IPS-NIHi7 (cell line): ENCODE data around the gene XPOT.

Experiments used
- DNase-seq: peaks from one replicate; pipeline ENCODE4 v3.0.0; 2012; ENCODE audit warnings: mixed read lengths; ENCODE audit errors: extremely low spot score

XPOT gene

GRCh38 chr12:64418209-64418608 lies 14.0 kb downstream of the XPOT start:
- DNase-seq = no peak

GRCh38 chr12:64419696-64420095 lies 15.5 kb downstream of the XPOT start:
- no peak for DNase-seq

GRCh38 chr12:64427988-64428387 lies 23.8 kb downstream of the XPOT start:
- no peak for DNase-seq

DNA sequence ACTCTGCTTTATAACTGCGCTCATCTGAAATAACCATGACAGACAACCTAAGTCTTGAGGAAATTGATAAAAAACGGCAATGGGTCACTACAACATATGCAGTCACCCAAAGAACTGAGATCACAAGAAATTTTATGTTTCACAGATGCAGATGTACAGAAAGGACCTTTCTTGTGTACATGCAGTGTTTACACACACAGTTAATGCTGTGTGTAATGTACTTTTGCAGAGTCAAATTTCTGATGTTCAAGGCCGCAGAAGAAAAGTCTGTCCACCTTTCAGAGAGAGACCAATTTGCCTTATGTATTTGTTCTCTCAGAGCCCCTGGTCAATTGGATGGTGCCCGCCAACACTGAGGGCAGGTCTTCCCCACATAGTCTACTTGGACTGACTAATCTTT lies 24.8 kb downstream of the XPOT start:
- DNase-seq = no peak

- DNase-seq = no peak
These were observed 26.7 kb downstream of the XPOT start for GRCh38 chr12:64430886-64431285.

- no peak for DNase-seq
These were observed 27.6 kb downstream of the XPOT start for GRCh38 chr12:64431791-64432190.

GRCh38 chr12:64433915-64434314 lies 29.7 kb downstream of the XPOT start:
- DNase-seq = no peak

- DNase-seq = no peak
These were observed 35.9 kb downstream of the XPOT start for GRCh38 chr12:64440100-64440499.

DNA sequence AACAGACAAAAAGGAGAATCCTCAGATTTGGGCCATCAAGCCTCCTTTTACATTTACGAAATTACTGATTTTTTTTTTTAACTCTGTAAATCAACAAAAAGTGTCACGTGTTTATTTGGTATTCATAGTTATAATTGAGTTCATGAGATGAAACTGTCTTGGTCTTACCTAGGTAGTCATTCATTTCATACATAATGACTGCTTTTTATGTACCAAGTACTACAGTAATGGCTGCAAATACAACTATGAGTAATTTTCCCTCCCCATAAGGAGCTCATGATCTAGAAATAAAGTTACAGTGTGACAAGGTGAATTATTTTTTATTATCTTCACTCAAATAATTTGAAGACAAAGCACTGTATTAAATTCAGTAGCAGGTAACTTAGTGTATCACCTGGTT lies 41.3 kb downstream of the XPOT start:
- DNase-seq = no peak

DNA sequence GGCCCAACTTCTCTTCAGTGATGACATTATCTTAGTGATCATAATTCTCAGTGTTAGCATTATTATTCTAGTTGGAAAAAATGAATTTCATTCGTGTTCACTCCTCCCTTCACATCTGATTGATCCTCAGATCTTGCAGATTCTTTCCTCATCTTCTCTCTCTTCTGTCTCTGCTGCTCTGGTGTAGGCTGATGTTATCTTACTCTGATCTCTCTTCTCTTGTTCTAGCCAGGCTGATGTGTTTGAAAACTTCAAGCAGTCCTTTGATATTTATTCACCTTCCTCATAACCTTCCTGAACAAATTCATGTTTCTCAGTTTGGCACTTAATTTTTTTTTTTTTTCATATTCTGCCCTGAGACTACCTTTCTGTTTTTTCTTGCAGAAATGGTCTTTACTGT lies 42.1 kb downstream of the XPOT start:
- DNase-seq = no peak

DNA sequence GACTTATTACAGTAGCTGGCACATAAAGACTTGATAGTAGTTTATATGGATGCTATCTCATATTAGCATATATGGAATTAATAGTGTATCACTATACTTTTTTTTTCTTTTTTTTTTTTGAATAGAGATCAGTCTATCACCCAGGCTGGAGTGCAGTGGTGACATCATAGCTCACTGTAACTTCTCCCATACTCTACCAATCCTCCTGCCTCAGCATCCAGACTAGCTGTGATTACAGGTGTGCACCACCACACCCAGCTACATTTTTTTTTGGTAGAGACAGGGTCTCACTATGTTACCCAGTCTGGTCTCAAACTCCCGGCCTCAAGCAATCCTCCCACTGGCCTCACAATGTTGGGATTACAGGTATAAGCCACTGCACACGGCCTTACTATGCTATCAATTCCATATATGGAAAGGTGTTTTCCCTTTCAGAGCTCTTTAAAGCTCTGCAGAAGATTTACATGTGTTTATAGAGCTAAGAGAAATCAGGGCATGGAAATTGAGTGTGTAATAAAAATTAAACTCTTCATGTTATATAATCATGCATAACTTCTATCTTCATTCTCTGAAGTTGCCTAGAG lies 46.0 kb downstream of the XPOT start:
- no peak for DNase-seq

GRCh38 chr12:64450711-64451486 lies 46.7 kb downstream of the XPOT start:
- peak; percentile 22 for DNase-seq

DNA sequence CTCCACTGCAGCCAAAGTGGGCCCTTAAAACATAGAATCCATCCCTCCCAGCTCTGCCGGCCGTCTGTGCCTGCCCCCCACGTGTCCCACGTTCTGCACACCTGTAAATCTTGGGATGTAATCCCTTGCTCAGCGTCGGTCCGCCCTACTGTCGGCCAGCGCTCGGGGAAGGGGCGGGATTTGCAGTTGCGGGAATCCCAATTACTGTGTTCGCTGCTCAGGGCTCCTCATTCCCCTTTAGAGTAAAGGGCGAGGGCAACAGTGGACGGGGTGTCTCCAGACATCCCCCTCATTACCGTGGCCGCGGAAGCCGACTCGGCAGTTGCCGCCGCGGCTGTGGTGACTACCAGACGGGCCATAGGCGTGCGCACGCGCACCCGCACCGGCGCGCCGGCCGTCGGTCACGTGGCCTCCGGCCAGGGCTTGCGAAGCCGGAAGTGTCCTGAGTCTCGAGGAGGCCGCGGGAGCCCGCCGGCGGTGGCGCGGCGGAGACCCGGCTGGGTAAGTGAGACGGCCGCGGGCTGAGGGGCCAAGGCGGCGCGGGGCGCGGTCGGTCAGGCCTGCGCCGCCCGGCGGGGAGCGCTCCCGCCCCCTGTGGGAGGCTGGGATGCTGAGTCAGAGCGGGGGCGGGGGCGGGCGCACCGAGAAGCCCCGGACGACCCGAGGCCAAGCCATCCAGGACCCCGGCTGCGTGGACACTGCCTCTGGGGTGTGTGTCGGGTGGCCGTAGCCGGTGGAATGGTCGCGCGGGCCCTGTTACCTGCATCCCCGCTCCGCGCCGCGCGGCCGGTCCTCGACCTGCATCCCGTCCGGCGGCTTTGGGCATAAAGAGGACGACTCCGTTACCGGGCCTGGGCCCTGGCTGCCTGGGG lies 47.7 kb downstream of the XPOT start, which contains the start of gene TBK1:
Gene TBK1, plus strand, starts transcription at position 434 of the 872 bp plus-strand sequence. CDS start 3,751 bp downstream, outside the sequence.
- peak; percentile 93 for DNase-seq

DNA sequence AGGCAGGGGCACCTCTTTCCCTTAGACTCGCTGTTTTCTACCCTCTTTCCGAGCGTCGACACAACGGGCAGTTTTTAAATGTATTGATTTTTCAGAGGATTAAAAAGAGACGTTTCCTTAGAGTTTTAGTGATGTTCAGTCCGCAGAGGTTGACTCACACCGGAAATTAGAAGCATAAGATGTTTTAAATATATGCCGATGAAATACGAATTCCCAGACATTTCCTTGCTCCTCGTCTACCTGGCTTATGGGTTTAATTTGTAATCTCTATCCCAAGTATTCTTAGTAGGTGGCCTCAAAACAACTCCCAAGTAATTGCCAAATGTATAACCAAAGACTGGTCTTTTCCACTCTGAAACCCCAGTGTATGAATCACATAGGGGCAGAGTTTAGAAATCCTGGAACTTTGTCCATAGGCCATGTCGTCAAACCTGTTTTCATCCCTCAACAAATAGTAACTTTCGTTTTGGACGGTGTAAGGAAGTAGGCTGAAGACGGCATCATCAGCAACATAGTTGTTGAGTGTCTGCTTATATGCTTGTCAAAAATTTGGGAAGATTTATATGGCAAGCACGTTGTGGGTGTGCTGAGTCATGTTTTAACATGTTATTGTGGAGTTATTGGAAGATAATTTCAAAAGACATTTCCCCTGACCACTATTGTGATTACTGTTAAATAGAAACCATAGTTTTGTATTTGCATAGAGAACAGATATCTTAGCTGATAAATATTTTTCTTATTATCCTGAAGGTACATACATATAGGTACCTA lies 48.6 kb downstream of the XPOT start:
- DNase-seq = no peak

DNA sequence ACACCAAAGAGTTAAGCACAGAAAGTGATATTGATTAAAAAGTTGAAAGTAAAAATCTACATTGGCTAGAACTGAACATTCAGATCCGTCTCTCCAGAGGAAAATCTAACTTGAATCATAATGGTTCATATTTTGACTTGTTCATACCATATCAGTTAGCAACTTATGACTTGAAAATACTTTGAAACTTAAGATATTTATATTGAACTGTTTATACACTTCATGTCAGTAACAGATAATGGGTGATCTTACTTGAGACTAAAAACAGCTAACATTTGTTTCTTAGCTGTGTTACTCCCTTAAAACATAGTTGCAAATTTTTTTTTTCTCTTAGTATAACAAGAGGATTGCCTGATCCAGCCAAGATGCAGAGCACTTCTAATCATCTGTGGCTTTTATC lies 51.3 kb downstream of the XPOT start:
- DNase-seq = no peak

DNA sequence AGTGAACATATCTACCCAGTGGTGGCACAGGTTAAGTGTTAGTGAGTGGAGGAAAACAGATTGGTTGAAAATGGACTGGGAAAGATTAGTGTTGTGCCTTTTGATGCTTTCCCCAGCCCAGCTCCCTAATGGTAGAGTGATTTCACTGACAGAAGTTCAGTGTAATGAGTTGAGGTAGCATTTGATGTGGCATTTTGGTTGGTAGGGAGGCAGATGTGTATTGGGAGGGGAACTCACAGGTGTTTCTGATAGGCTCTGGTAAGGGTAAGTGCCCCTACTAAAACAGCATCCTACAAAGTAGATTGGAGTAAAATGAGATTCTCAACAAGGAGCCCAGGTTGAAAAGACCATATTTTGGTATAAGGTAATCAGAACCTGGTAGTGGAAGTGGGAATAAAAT lies 51.9 kb downstream of the XPOT start:
- DNase-seq = no peak

- DNase-seq = no peak
These were observed 52.8 kb downstream of the XPOT start for GRCh38 chr12:64457032-64457431.

DNA sequence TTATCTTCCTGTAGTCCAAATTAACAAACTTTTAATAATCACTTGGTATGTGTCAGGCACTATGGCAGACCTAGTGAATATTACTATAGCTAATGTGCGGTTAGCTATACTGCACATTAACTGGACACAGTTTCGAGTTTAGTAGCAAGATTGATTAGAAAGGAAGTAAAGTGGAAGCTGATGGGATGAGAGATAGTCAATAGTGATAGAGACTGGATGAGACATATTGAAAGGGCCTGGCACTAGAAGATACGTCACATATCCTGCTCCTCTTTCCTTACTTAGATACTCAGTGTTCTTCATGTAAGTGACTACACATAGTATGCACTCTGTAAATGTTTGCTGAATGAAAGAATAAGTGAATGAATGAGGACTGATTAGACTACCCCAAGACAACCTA lies 53.3 kb downstream of the XPOT start:
- DNase-seq = no peak

DNA sequence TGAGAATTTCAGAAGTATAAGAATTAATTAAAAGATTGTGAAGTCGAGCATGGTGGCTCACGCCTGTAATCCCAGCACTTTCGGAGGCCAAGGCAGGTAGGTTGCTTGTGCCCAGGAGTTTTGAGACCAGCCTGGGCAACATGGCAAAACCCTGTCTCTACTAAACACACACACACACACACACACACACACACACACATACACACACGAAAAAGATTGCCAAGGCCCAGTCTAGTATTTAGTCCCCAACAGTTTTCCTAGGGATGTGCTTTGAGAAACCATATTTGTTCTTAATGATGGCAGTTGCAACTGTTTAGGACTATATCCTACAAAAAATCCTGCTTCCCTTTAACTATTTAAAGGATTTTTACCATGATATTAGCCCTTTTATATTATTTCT lies 53.7 kb downstream of the XPOT start:
- DNase-seq = no peak

GRCh38 chr12:64459394-64459891 lies 55.3 kb downstream of the XPOT start:
- no peak for DNase-seq

GRCh38 chr12:64461634-64462414 lies 57.6 kb downstream of the XPOT start:
- DNase-seq = no peak
